ENCODE measurements around the gene PCDHB6. TPM values are rescaled to one million over a fixed set of nuclear protein-coding genes. Genes with fewer than 3 reads are reported as not detected.
"Not testable (repeated sequence)": the region's sequence is repeated elsewhere in the genome, so short reads cannot be mapped to it uniquely, and the experiment has no call there.

Gene PCDHB6
- total RNA-seq, 1 donor from 2014 or later, result 0.67 TPM

GRCh38 chr5:141150224-141150992 is 551 bp downstream of the PCDHB6 start:
- no peak for TF ChIP-seq CTCF (IDR thresholded peaks at IDR 0.05; ENCODE audit: insufficient read depth, low read length, poor library complexity, severe bottlenecking)
- H3K36me3 ChIP-seq (ENCODE audit: control insufficient read depth, insufficient read depth, low read length), result no peaks in the 10 kb centered on the region
- H3K4me3 ChIP-seq (ENCODE audit: low read depth, low read length), result no peak overlapping the region
- no peak for DNase-seq (ENCODE audit: low read depth)
- H3K27me3 ChIP-seq (ENCODE audit: control insufficient read depth, insufficient read depth, low read length), result no peaks in the 10 kb centered on the region

- Histone ChIP-seq H3K4me3 (ENCODE audit: low read depth, low read length) (no peak overlapping the region), H3K27me3 (ENCODE audit: control insufficient read depth, insufficient read depth, low read length) (no peaks in the 10 kb centered on the region), H3K36me3 (ENCODE audit: control insufficient read depth, insufficient read depth, low read length) (no peaks in the 10 kb centered on the region)
- DNase-seq (ENCODE audit: low read depth), result no peak
- no peak for TF ChIP-seq CTCF (IDR thresholded peaks at IDR 0.05; ENCODE audit: insufficient read depth, low read length, poor library complexity, severe bottlenecking)
Measured at GRCh38 chr5:141150993-141151325, 1.1 kb downstream of the PCDHB6 start.

DNA sequence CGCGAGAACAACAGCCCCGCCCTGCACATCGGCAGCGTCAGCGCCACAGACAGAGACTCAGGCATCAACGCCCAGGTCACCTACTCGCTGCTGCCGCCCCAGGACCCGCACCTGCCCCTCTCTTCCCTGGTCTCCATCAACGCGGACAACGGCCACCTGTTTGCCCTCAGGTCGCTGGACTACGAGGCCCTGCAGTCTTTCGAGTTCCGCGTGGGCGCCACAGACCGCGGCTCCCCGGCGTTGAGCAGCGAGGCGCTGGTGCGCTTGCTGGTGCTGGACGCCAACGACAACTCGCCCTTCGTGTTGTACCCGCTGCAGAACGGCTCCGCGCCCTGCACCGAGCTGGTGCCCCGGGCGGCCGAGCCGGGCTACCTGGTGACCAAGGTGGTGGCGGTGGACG is 1.8 kb downstream of the PCDHB6 start:
- not testable (repeated sequence) for DNase-seq (ENCODE audit: low read depth); H3K36me3 ChIP-seq (ENCODE audit: control insufficient read depth, insufficient read depth, low read length); H3K4me3 ChIP-seq (ENCODE audit: low read depth, low read length); H3K27me3 ChIP-seq (ENCODE audit: control insufficient read depth, insufficient read depth, low read length)

GRCh38 chr5:141152096-141152495 is 2.2 kb downstream of the PCDHB6 start:
- not testable (repeated sequence) for DNase-seq (ENCODE audit: low read depth); H3K36me3 ChIP-seq (ENCODE audit: control insufficient read depth, insufficient read depth, low read length); H3K4me3 ChIP-seq (ENCODE audit: low read depth, low read length); H3K27me3 ChIP-seq (ENCODE audit: control insufficient read depth, insufficient read depth, low read length)

- no peak overlapping the region for H3K4me3 ChIP-seq (ENCODE audit: low read depth, low read length)
- no peaks in the 10 kb centered on the region for H3K36me3 ChIP-seq (ENCODE audit: control insufficient read depth, insufficient read depth, low read length)
- H3K27me3 ChIP-seq (ENCODE audit: control insufficient read depth, insufficient read depth, low read length), result no peaks in the 10 kb centered on the region
- TF ChIP-seq CTCF (IDR thresholded peaks at IDR 0.05; ENCODE audit: insufficient read depth, low read length, poor library complexity, severe bottlenecking), result no peak
- DNase-seq (ENCODE audit: low read depth), result no peak
Measured at GRCh38 chr5:141155540-141156374, 5.9 kb downstream of the PCDHB6 start.

DNA sequence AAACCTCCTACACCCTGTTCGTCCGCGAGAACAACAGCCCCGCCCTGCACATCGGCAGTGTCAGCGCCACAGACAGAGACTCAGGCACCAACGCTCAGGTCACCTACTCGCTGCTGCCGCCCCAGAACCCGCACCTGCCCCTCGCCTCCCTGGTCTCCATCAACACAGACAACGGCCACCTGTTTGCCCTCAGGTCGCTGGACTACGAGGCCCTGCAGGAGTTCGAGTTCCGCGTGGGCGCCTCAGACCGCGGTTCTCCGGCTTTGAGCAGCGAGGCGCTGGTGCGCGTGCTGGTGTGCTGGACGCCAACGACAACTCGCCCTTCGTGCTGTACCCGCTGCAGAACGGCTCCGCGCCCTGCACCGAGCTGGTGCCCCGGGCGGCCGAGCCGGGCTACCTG is 7.5 kb downstream of the PCDHB6 start:
- not testable (repeated sequence) for H3K27me3 ChIP-seq (ENCODE audit: control insufficient read depth, insufficient read depth, low read length); DNase-seq (ENCODE audit: low read depth); H3K36me3 ChIP-seq (ENCODE audit: control insufficient read depth, insufficient read depth, low read length); H3K4me3 ChIP-seq (ENCODE audit: low read depth, low read length)

DNA sequence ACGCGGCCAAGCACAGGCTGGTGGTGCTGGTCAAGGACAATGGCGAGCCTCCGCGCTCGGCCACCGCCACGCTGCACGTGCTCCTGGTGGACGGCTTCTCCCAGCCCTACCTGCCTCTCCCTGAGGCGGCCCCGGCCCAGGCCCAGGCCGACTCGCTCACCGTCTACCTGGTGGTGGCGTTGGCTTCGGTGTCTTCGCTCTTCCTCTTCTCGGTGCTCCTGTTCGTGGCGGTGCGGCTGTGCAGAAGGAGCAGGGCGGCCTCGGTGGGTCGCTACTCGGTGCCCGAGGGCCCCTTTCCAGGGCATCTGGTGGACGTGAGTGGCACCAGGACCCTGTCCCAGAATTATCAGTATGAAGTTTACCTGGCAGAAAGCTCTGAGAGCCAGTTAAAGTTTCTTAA is 8.0 kb downstream of the PCDHB6 start:
- H3K27me3 ChIP-seq (ENCODE audit: control insufficient read depth, insufficient read depth, low read length); DNase-seq (ENCODE audit: low read depth); H3K4me3 ChIP-seq (ENCODE audit: low read depth, low read length); H3K36me3 ChIP-seq (ENCODE audit: control insufficient read depth, insufficient read depth, low read length): not testable (repeated sequence)
